NCI-H2196 (cell line): ENCODE results near the gene CCDC127.
"Not testable (repeated sequence)": the region's sequence is repeated elsewhere in the genome, so short reads cannot be mapped to it uniquely, and the experiment has no call there.

Experiments used
- DNase-seq: peaks from one replicate; lab custom pipeline; 2025; ENCODE audit not compliant: unreplicated experiment; lab: John Stamatoyannopoulos, UW

CCDC127 gene

GRCh38 chr5:217494-218456 is at the start of gene CCDC127, which contains the start of gene SDHA:
TSS of gene CCDC127 (minus strand) at chr5:218153. CDS start at chr5:216849, 1,304 bp downstream.
TSS of gene SDHA (plus strand) at chr5:218320. CDS start at chr5:218356, 36 bp downstream.
- peak; percentile 97 for DNase-seq

GRCh38 chr5:267716-268115 is 49.8 kb upstream of the CCDC127 start:
- DNase-seq = no peak

- not testable (repeated sequence) for DNase-seq
Measured at GRCh38 chr5:266311-267026, 48.5 kb upstream of the CCDC127 start.

GRCh38 chr5:264338-264737 is 46.4 kb upstream of the CCDC127 start:
- no peak for DNase-seq

- DNase-seq = peak; percentile 21
Measured at GRCh38 chr5:263275-263974, 45.5 kb upstream of the CCDC127 start.

- no peak for DNase-seq
Measured at GRCh38 chr5:257148-257547, 39.2 kb upstream of the CCDC127 start.

- not testable (repeated sequence) for DNase-seq
Measured at GRCh38 chr5:256347-256746, 38.4 kb upstream of the CCDC127 start.

GRCh38 chr5:255116-255515 is 37.2 kb upstream of the CCDC127 start:
- not testable (repeated sequence) for DNase-seq

- DNase-seq = not testable (repeated sequence)
Measured at GRCh38 chr5:254322-254721, 36.4 kb upstream of the CCDC127 start.

GRCh38 chr5:252546-252945 is 34.6 kb upstream of the CCDC127 start:
- DNase-seq = no peak

GRCh38 chr5:251975-252374 is 34.0 kb upstream of the CCDC127 start:
- not testable (repeated sequence) for DNase-seq

- not testable (repeated sequence) for DNase-seq
Measured at GRCh38 chr5:251538-251937, 33.6 kb upstream of the CCDC127 start.

GRCh38 chr5:251016-251415 is 33.1 kb upstream of the CCDC127 start:
- DNase-seq = not testable (repeated sequence)

- DNase-seq = not testable (repeated sequence)
Measured at GRCh38 chr5:250396-250795, 32.4 kb upstream of the CCDC127 start.

- not testable (repeated sequence) for DNase-seq
Measured at GRCh38 chr5:245717-246116, 27.8 kb upstream of the CCDC127 start.

- DNase-seq = not testable (repeated sequence)
Measured at GRCh38 chr5:243683-244367, 25.9 kb upstream of the CCDC127 start.

GRCh38 chr5:241045-241669 is 23.2 kb upstream of the CCDC127 start:
- DNase-seq = not testable (repeated sequence)

GRCh38 chr5:240550-240949 is 22.6 kb upstream of the CCDC127 start:
- DNase-seq = not testable (repeated sequence)

- DNase-seq = not testable (repeated sequence)
Measured at GRCh38 chr5:237931-238330, 20.0 kb upstream of the CCDC127 start.

GRCh38 chr5:235527-235926 is 17.6 kb upstream of the CCDC127 start:
- DNase-seq = not testable (repeated sequence)
